Neural cell (in vitro differentiated cells): ENCODE measurements around the gene NEK10. TPM values are rescaled to one million over a fixed set of nuclear protein-coding genes. Genes with fewer than 3 reads are reported as not detected.

Experiments
- H2AFZ ChIP-seq: fragments of 200-600, 300-800 bp; sonication (generic), shearing (Covaris generic); 2 replicates; pipeline ENCODE4 v1.6.0; 2014; ENCODE audit warnings: low read depth, mild to moderate bottlenecking, antibody characterized with exemption, low read length, moderate library complexity
- H3F3A ChIP-seq: fragments of 200-600 bp; shearing (Covaris generic); 2 replicates; pipeline ENCODE4 v1.6.1; 2016; ENCODE audit warnings: mild to moderate bottlenecking, moderate library complexity, mixed read lengths, antibody characterized with exemption, low read length; ENCODE audit not compliant: insufficient read depth, poor library complexity, severe bottlenecking
- H3K27ac ChIP-seq: fragments of 200-600, 300-800 bp; sonication (generic), shearing (Covaris generic); 2 replicates; pipeline ENCODE4 v1.5.1; 2014; ENCODE audit warnings: mild to moderate bottlenecking, low read length, moderate library complexity
- H3K27me3 ChIP-seq: fragments of 300-800, 200-600 bp; sonication (generic), shearing (Covaris generic); 2 replicates; pipeline ENCODE4 v1.6.0; 2014; ENCODE audit warnings: mild to moderate bottlenecking, low read depth, low read length, moderate library complexity; ENCODE audit not compliant: insufficient read depth
- H3K36me3 ChIP-seq: fragments of 300-800, 200-600 bp; sonication (generic), shearing (Covaris generic); 2 replicates; pipeline ENCODE4 v1.5.1; 2014; ENCODE audit warnings: mild to moderate bottlenecking, antibody characterized with exemption, low read length, moderate library complexity; ENCODE audit not compliant: insufficient read depth
- H3K4me2 ChIP-seq: fragments of 300-800, 200-600 bp; sonication (generic), shearing (Covaris generic); 2 replicates; pipeline ENCODE4 v1.6.0; 2014; ENCODE audit warnings: mild to moderate bottlenecking, low read length
- H3K4me3 ChIP-seq: fragments of 300-800, 200-600 bp; sonication (generic), shearing (Covaris generic); 2 replicates; pipeline ENCODE4 v1.5.1; 2014; ENCODE audit warnings: mild to moderate bottlenecking, low read length, moderate library complexity
- H3K79me2 ChIP-seq: fragments of 200-600 bp; shearing (Covaris generic); replicated peaks from 2 replicates; pipeline ENCODE4 v1.6.0; 2014; ENCODE audit warnings: mild to moderate bottlenecking, low read length, moderate library complexity; ENCODE audit not compliant: insufficient read depth
- H3K9ac ChIP-seq: fragments of 300-800, 200-600 bp; sonication (generic), shearing (Covaris generic); 2 replicates; pipeline ENCODE4 v1.6.1; 2016; ENCODE audit warnings: mild to moderate bottlenecking, low read length, mixed read lengths
- H3K9me2 ChIP-seq: fragments of 200-600 bp; shearing (Covaris generic); 2 replicates; pipeline ENCODE4 v1.6.1; 2016; ENCODE audit warnings: mild to moderate bottlenecking, low read length, mixed read lengths; ENCODE audit not compliant: insufficient read depth
- H3K9me3 ChIP-seq: fragments of 200-600, 300-800 bp; sonication (generic), shearing (Covaris generic); 2 replicates; pipeline ENCODE4 v1.6.1; 2016; ENCODE audit warnings: mild to moderate bottlenecking, mixed run types, low read length, moderate library complexity, mixed read lengths
- H4K20me1 ChIP-seq: fragments of 200-600 bp; shearing (Covaris generic); 2 replicates; pipeline ENCODE4 v1.6.1; 2016; ENCODE audit warnings: mild to moderate bottlenecking, mixed run types; ENCODE audit not compliant: insufficient read depth
- EP300 ChIP-seq: fragments of 450-650 bp; conservative IDR thresholded peaks from 2 replicates; pipeline ENCODE4 v1.6.1; 2014; ENCODE audit warnings: antibody characterized with exemption, mild to moderate bottlenecking, moderate library complexity; ENCODE audit not compliant: poor library complexity, severe bottlenecking
- EZH2 ChIP-seq: fragments of 200-600, 300-800 bp; shearing (Covaris generic), sonication (generic); IDR thresholded peaks from 2 replicates; pipeline ENCODE4 v1.6.1; 2014; ENCODE audit warnings: antibody characterized with exemption, low read length, borderline replicate concordance, mild to moderate bottlenecking; ENCODE audit not compliant: insufficient read depth, poor library complexity, severe bottlenecking
- MXI1 ChIP-seq: fragments of 450-650 bp; conservative IDR thresholded peaks from 2 replicates; pipeline ENCODE4 v1.6.1; 2014; ENCODE audit warnings: antibody characterized with exemption, mild to moderate bottlenecking; ENCODE audit not compliant: poor library complexity, severe bottlenecking
- POLR2AphosphoS5 ChIP-seq: IDR thresholded peaks from 2 replicates; pipeline ENCODE4 v1.6.1; 2012
- RAD21 ChIP-seq: fragments of 450-650 bp; conservative IDR thresholded peaks from 2 replicates; pipeline ENCODE4 v1.6.1; 2014; ENCODE audit warnings: antibody characterized with exemption, mild to moderate bottlenecking, moderate library complexity
- SMC3 ChIP-seq: fragments of 450-650 bp; conservative IDR thresholded peaks from 2 replicates; pipeline ENCODE4 v1.6.1; 2014; ENCODE audit warnings: antibody characterized with exemption, mild to moderate bottlenecking, moderate library complexity; ENCODE audit not compliant: poor library complexity
- TAF1 ChIP-seq: IDR thresholded peaks from 2 replicates; pipeline ENCODE4 v1.6.1; 2012; ENCODE audit warnings: low read depth
- polyA plus RNA-seq: library from polyadenylated mRNA; depleted of rRNA; stranded (reverse); fragments of >200 nt; gene quantifications from 2 replicates; pipeline ENCODE4 v1.2.3, GENCODE V29; 2014
- TF ChIP-seq, protein P1 (sequence below): IDR thresholded peaks from 2 replicates; pipeline ENCODE4 v1.6.1; 2012; ENCODE audit warnings: borderline replicate concordance
- TF ChIP-seq, protein P2 (sequence below): fragments of 450-650 bp; IDR thresholded peaks from 2 replicates; pipeline ENCODE4 v1.5.1; 2014; ENCODE audit warnings: antibody characterized with exemption, mild to moderate bottlenecking, moderate library complexity; ENCODE audit not compliant: poor library complexity, severe bottlenecking

The NEK10 gene
- polyA plus RNA-seq, 1 donor from 2014 or later, result 17.6 TPM

DNA sequence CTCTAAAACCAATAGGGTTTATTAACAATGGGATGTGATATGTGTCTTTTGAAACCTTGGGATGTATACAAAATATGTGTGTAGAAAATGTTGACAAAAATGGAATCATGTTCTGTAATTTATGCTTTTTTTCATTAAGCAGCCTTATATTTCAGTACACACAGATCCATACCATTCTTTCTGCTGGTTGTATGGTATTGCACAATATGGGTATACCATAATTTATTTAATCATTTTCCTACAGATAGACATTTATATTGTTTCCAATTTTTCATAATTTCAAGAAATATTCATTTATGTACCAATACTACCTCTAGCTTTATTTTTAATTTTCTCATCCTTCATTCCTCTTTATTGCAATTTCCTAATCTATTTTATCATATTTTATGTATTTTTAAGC lies 83.5 kb downstream of the NEK10 start:
- no peaks in the 10 kb centered on the region for H3K27me3 ChIP-seq
- no peak overlapping the region for H2AFZ ChIP-seq
- no peak overlapping the region for H3K9ac ChIP-seq
- no peaks in the 10 kb centered on the region for H3K36me3 ChIP-seq
- no peak for TF ChIP-seq POLR2AphosphoS5
- TF ChIP-seq, protein P1, sequence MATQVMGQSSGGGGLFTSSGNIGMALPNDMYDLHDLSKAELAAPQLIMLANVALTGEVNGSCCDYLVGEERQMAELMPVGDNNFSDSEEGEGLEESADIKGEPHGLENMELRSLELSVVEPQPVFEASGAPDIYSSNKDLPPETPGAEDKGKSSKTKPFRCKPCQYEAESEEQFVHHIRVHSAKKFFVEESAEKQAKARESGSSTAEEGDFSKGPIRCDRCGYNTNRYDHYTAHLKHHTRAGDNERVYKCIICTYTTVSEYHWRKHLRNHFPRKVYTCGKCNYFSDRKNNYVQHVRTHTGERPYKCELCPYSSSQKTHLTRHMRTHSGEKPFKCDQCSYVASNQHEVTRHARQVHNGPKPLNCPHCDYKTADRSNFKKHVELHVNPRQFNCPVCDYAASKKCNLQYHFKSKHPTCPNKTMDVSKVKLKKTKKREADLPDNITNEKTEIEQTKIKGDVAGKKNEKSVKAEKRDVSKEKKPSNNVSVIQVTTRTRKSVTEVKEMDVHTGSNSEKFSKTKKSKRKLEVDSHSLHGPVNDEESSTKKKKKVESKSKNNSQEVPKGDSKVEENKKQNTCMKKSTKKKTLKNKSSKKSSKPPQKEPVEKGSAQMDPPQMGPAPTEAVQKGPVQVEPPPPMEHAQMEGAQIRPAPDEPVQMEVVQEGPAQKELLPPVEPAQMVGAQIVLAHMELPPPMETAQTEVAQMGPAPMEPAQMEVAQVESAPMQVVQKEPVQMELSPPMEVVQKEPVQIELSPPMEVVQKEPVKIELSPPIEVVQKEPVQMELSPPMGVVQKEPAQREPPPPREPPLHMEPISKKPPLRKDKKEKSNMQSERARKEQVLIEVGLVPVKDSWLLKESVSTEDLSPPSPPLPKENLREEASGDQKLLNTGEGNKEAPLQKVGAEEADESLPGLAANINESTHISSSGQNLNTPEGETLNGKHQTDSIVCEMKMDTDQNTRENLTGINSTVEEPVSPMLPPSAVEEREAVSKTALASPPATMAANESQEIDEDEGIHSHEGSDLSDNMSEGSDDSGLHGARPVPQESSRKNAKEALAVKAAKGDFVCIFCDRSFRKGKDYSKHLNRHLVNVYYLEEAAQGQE, result no peak
- no peak for TF ChIP-seq MXI1
- TF ChIP-seq, protein P2, sequence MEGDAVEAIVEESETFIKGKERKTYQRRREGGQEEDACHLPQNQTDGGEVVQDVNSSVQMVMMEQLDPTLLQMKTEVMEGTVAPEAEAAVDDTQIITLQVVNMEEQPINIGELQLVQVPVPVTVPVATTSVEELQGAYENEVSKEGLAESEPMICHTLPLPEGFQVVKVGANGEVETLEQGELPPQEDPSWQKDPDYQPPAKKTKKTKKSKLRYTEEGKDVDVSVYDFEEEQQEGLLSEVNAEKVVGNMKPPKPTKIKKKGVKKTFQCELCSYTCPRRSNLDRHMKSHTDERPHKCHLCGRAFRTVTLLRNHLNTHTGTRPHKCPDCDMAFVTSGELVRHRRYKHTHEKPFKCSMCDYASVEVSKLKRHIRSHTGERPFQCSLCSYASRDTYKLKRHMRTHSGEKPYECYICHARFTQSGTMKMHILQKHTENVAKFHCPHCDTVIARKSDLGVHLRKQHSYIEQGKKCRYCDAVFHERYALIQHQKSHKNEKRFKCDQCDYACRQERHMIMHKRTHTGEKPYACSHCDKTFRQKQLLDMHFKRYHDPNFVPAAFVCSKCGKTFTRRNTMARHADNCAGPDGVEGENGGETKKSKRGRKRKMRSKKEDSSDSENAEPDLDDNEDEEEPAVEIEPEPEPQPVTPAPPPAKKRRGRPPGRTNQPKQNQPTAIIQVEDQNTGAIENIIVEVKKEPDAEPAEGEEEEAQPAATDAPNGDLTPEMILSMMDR, result no peak
- no peak for TF ChIP-seq EZH2
- no peak for TF ChIP-seq TAF1
- no peak for TF ChIP-seq RAD21
- TF ChIP-seq SMC3, result no peak
- TF ChIP-seq EP300, result no peak
- no peaks in the 10 kb centered on the region for H3K79me2 ChIP-seq
- no peaks in the 10 kb centered on the region for H4K20me1 ChIP-seq
- H3K9me3 ChIP-seq, result no peaks in the 10 kb centered on the region
- H3K4me2 ChIP-seq, result no peak overlapping the region
- no peaks in the 10 kb centered on the region for H3K9me2 ChIP-seq
- H3K27ac ChIP-seq, result no peak overlapping the region
- no peak overlapping the region for H3K4me3 ChIP-seq
- H3F3A ChIP-seq, result no peaks in the 10 kb centered on the region

DNA sequence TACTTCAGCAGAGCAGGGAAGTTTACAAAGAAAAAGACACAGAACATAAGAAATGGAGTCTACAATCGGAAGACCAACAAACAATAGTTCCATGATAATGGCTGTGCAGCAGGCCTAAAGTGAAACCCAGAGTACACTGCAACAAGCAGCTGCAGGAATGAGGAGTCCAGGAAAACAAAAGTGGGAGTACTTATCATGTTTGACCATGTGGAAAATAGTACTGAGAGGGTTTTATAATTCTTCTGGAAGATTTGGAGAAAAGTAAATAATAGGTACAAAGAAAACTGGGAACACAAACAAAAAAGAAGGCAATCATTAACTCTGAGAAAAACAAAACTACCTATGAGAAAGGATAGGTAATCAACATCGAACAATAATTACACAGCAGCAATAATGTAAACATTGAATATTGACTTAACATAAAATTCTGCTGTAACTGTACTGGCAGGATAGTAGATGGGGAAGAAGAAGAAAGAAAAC lies 87.5 kb downstream of the NEK10 start:
- H3K27ac ChIP-seq, result no peak overlapping the region
- H3K27me3 ChIP-seq, result no peaks in the 10 kb centered on the region
- H2AFZ ChIP-seq, result no peak overlapping the region
- H4K20me1 ChIP-seq, result no peaks in the 10 kb centered on the region
- no peaks in the 10 kb centered on the region for H3K79me2 ChIP-seq
- H3K9me2 ChIP-seq, result no peaks in the 10 kb centered on the region
- no peak overlapping the region for H3K4me2 ChIP-seq
- TF ChIP-seq MXI1, result no peak
- no peak for TF ChIP-seq TAF1
- no peaks in the 10 kb centered on the region for H3K9me3 ChIP-seq
- H3F3A ChIP-seq, result no peaks in the 10 kb centered on the region
- H3K36me3 ChIP-seq, result no peaks in the 10 kb centered on the region
- H3K9ac ChIP-seq, result no peak overlapping the region
- H3K4me3 ChIP-seq, result no peak overlapping the region

DNA sequence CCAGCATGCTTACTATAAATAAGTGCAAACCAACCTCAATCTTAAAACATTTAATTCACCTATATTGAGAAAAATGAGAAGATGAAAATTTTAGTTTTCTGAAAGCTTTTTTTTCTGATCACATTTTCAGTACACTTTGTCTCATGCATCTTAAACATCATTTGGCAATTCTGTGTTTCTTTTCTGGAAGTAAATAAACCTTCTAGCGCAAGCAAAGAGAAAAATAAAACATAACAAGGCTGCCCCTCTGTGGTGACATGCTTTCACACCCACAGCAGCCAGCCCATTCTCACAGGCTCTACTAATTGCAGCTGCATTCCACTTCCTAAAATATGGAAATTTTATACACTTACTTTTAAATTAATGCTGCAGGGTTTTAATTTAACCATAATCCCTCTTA lies 90.1 kb downstream of the NEK10 start:
- Histone ChIP-seq H3K4me2 (no peak overlapping the region), H4K20me1 (no peaks in the 10 kb centered on the region), H3K9me3 (no peaks in the 10 kb centered on the region), H3K4me3 (no peak overlapping the region), H3K79me2 (no peaks in the 10 kb centered on the region), H3K9ac (no peak overlapping the region), H3K36me3 (no peaks in the 10 kb centered on the region), H2AFZ (no peak overlapping the region), H3K27me3 (no peaks in the 10 kb centered on the region), H3F3A (no peaks in the 10 kb centered on the region), H3K9me2 (no peaks in the 10 kb centered on the region), H3K27ac (no peak overlapping the region)
- TF ChIP-seq SMC3 (peak; percentile 89), RAD21 (peak; percentile 86)
- TF ChIP-seq, protein P2, result peak; percentile 84
- TF ChIP-seq, protein P1, result no peak
